Sciatic nerve (tissue), 2 donors: ENCODE results near the gene LRRC26. TPM values are rescaled to one million over a fixed set of nuclear protein-coding genes. Genes with fewer than 3 reads are reported as not detected.

ENCODE experiments used
- ATAC-seq: fragments of 200-7000 bp; cut with Tn5 transposase; one replicate; pipeline ENCODE4 v1.9.1; 2020; ENCODE audit warnings: mild to moderate bottlenecking, moderate library complexity
- DNase-seq: peaks from one replicate; pipeline ENCODE4 v3.0.0-alpha.2; 2020; ENCODE audit warnings: low spot score
- intact Hi-C: fragments of 100-400 bp; cut with DNase I; formaldehyde crosslinking; loops from one replicate; pipeline ENCODE4 v1.14.2; 2022
- total RNA-seq: library from RNA; stranded (reverse); fragmentation: NEBNext Ultra II Directional; extraction: Animal tissue kit (Norgen Biotek cat#: 25700); gene quantifications from one replicate; pipeline ENCODE4 v1.2.1, GENCODE V29; 2021
- donor health status: DM: no; HTN: no; CAD: no.
- donor health status: DM: no; HTN: no; CAD: no.

LRRC26 gene
- total RNA-seq, 1 donor from 2014 or later: not detected

GRCh38 chr9:137160716-137161557, 8.9 kb downstream of the LRRC26 start:
- ATAC-seq (no peak), DNase-seq (no peak)
- intact Hi-C loops: no loop called here

DNA sequence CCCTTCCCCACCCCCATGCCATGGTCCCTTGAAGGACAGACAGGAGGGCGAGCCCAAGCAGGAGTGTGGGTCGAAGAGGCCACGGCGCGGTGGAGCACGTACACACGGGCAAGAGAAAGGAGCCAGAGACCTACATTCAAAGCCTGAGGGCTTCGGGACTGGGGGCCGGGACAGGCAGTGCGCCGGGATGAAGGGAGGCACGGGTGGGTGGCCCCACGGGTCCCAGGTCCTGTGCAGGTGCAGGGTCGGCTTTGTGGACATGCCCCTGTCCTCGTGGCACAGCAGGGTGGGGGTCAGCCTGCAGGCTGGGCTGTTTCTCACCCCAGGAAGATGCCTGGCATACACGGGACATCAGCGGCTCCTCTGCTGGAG, 9.8 kb downstream of the LRRC26 start:
- no peak for ATAC-seq
- intact Hi-C loops: no loop called here
- DNase-seq: no peak

DNA sequence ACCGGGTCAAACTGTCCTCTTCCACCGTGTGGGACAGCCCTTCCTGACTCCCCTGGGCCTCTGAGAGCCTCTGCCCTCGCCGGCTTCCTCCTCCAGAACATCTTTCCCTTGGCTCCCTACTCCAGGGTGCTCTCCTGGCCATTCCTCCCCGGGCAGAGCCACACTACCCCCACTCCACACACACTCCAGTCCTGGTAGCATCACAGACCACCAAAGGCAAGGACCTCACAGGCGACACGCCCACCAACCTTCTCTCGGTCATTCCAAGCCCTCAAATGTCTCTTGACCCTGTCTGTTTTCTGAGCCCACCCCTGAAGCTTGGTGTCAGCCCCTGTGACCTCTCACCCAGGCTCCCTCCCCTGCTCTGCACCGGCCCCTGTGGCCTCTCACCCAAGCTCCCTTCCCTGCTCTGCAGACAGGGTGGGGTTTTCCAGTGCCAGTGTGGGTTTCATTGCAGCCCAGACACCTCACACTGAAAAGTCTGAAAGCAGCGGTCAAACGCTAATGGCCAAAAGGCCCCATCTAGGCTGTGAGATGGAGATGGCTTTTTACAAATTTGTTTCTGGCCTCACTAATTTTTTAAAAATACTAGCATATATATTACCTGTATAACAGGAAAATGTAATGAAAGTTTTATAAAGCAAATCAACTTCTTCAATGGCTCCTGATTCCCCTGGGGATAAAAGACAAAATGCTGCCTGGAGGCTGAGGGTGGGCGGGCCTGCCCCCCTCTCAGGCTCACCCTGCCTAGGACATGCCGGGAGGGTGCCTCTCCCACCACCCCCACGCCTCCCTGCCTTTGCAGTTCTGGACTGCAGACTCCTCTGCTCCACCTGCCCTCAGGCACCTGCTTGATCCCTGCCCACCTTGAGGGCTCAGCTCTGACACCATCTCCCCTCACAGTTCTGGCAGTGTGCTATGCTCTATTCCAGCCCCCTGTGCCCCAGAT, 10.5 kb downstream of the LRRC26 start:
- DNase-seq: no peak
- no peak for ATAC-seq
- intact Hi-C loops: no loop called here

DNA sequence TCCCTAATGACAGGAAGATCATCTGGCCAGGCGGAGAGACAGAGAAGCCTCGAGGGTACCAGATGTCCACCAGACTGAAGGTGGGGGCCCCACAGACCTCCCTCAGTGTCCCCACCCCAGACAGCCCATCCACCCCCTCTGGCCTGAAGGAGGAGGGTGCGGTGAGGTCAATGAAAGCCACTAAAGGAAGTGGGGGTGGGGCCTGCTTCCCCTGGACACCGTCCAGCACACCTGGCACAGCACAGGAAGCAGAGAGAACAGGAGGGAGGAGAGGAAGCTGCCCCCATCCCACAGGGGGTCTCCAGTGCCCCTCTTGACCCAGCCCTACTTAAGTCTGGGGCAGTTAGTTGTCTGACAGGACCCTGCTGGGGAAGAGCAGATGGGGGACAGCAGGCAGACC, 11.2 kb downstream of the LRRC26 start:
- intact Hi-C loops: no loop called here
- ATAC-seq: no peak

GRCh38 chr9:137157618-137158415, 12.0 kb downstream of the LRRC26 start:
- DNase-seq: no peak
- intact Hi-C loops: no loop called here
- ATAC-seq: no peak

More for the DNA sequence above, 11.2 kb downstream of the LRRC26 start:
- no peak for DNase-seq

DNA sequence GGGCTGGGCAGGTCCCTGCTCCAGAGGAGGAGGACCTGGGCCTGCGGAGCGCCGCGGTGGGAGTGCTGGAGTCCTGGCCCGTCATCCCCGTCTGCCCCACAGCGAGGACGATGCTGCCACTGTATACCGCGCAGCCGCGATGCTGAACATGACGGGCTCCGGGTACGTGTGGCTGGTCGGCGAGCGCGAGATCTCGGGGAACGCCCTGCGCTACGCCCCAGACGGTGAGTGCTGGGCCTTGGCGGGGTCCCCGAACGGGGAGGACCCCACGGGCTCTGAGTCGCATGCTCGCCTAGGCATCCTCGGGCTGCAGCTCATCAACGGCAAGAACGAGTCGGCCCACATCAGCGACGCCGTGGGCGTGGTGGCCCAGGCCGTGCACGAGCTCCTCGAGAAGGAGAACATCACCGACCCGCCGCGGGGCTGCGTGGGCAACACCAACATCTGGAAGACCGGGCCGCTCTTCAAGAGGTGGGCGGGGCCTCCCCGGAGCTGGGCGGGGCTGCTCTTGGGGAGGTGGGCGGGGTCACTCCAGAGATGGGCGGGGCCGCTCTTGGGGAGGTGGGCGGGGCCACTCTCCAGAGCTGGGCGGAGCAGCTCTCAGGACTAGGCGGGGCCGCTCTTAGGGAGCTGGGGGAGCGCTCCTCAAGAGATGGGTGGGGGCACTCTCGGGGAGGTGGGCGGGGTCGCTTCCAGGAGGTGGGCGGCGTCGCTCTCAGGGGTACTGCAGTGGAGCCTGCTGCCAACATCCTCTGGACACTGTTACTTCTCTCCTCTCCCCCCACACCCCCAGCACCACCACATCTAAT, 13.1 kb downstream of the LRRC26 start:
- ATAC-seq: peak; percentile 75
- no peak for DNase-seq
- intact Hi-C loops: no loop called here

DNA sequence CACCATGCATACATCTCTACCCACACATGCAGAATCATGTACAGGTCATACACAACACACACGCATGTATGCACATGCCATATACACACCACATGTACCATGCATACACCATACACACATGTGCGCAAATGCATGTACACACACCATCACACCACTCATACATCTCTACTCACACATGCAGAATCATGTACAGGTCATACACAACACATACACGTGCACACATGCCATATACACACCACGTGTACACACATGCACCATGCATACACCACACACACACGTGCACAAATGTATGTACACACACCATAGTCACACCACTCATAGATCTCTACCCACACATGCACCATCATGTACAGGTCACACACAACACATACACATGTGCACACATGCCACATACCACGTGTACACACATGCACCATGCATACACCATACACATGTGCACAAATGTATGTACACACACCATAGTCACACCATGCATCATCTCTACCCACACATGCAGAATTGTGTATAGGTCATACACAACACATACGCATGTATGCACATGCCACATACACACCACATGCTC, 16.9 kb downstream of the LRRC26 start:
- ATAC-seq (no peak), DNase-seq (no peak)
- intact Hi-C loops: no loop called here

GRCh38 chr9:137150617-137151457, 19.0 kb downstream of the LRRC26 start:
- ATAC-seq: no peak
- no peak for DNase-seq
- intact Hi-C loops: no loop called here

DNA sequence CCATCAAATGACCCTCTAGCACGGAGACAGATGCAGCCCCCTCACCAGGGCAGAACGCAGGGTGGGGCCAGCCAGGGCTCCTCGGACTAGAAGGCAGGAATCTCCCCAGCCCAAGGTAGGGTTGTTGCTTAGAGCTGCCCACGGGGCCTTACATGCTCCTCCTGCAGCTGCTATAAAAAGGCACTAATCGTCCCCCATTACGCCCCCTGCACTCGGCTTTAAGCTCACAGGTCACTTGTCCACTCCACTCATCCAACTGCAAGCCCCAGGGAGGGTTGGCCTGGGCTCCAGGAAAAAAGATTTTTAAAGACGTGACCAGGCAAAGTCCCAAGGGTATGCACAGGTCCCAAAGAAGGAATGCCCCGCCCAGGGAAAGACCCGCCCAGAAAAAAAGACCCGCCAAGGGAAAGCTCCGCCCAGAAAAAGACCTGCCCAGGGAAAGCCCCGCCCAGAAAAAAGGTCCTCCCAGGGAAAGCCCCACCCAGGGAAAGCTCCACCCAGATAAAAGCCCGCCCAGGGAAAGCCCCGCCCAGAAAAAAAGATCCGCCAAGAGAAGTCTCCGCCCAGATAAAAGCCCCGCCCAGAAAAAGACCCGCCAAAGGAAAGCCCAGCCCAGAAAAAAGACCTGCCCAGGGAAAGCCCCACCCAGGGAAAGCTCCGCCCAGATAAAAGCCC, 19.8 kb downstream of the LRRC26 start:
- ATAC-seq: no peak
- intact Hi-C loops: no loop called here
- no peak for DNase-seq

- DNase-seq (no peak), ATAC-seq (no peak)
- intact Hi-C loops: no loop called here
These were observed 20.5 kb downstream of the LRRC26 start for GRCh38 chr9:137149363-137149762.

GRCh38 chr9:137148661-137149060, 21.2 kb downstream of the LRRC26 start:
- DNase-seq (no peak), ATAC-seq (no peak)
- intact Hi-C loops: no loop called here

GRCh38 chr9:137148242-137148641, 21.6 kb downstream of the LRRC26 start:
- DNase-seq (no peak), ATAC-seq (no peak)
- intact Hi-C loops: no loop called here

DNA sequence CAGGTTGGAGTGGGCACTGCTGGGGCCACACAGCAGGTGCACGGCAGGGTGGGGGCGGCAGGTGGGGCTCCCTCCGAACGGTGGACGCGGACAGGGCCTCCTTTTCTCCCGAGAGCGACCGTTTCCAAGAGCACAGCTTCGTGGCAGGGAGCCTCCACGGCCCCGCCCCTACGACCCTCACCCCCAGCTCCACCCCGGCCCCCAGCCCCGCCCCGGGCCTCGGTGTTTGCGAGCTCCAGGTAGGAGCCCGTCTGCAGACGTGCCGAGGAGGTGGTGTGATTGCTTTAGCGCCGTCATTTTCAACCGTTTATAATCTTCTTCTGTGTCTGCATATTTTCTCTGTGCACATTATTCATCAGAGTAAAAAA, 22.1 kb downstream of the LRRC26 start:
- DNase-seq: no peak
- ATAC-seq: no peak

GRCh38 chr9:137147091-137147792, 22.6 kb downstream of the LRRC26 start:
- intact Hi-C loops: no loop called here
- ATAC-seq (no peak), DNase-seq (no peak)

More for the DNA sequence above, 22.1 kb downstream of the LRRC26 start:
- intact Hi-C loops: no loop called here

GRCh38 chr9:137146527-137146918, 23.3 kb downstream of the LRRC26 start:
- intact Hi-C loops: no loop called here
- no peak for DNase-seq
- ATAC-seq: no peak
